Stimulated activated naive CD8-positive, alpha-beta T cell treated with anti-CD3 and anti-CD28 coated beads, Interleukin-15, Interleukin-2, amounts not matched to agents 100 ng/mL and 50 ng/mL, for 24 hours (primary cell): ENCODE data around the gene TLK2.
"Not testable (repeated sequence)": the region's sequence is repeated elsewhere in the genome, so short reads cannot be mapped to it uniquely, and the experiment has no call there.

Experiments used
- H3K27ac Mint-ChIP-seq: one replicate; pipeline ENCODE4 v1.8.0; 2021; ENCODE audit warnings: mild to moderate bottlenecking, mixed read lengths
- H3K27me3 Mint-ChIP-seq: one replicate; pipeline ENCODE4 v1.8.0; 2021; ENCODE audit warnings: mixed read lengths
- H3K36me3 Mint-ChIP-seq: one replicate; pipeline ENCODE4 v1.8.0; 2021; ENCODE audit warnings: low read depth, mixed read lengths
- H3K4me1 Mint-ChIP-seq: one replicate; pipeline ENCODE4 v1.8.0; 2021; ENCODE audit warnings: low read depth, mixed read lengths
- H3K4me3 Mint-ChIP-seq: one replicate; pipeline ENCODE4 v1.8.0; 2021; ENCODE audit warnings: mild to moderate bottlenecking, mixed read lengths
- H3K9me3 Mint-ChIP-seq: one replicate; pipeline ENCODE4 v1.8.0; 2021; ENCODE audit warnings: mixed read lengths

TLK2 gene

GRCh38 chr17:62478424-62478879 is at the start of gene TLK2:
TSS of gene TLK2 (plus strand) at chr17:62478825. CDS start at chr17:62481126, 2,301 bp downstream.
- H3K27me3 Mint-ChIP-seq, result no peaks in the 10 kb centered on the region

GRCh38 chr17:62435251-62435650 is 43.4 kb upstream of the TLK2 start:
- not testable (repeated sequence) for H3K27ac Mint-ChIP-seq, H3K9me3 Mint-ChIP-seq, H3K27me3 Mint-ChIP-seq, H3K4me3 Mint-ChIP-seq, H3K4me1 Mint-ChIP-seq
- peaks cover 42% of the 10 kb centered on the region for H3K36me3 Mint-ChIP-seq

More at GRCh38 chr17:62478424-62478879, at the start of gene TLK2:
- peak within 1 kb of the TSS; percentile 96 for H3K27ac Mint-ChIP-seq
- peaks cover 38% of the 10 kb centered on the region for H3K4me1 Mint-ChIP-seq
- peak within 1 kb of the TSS; percentile 95 for H3K4me3 Mint-ChIP-seq
- H3K9me3 Mint-ChIP-seq, result no peaks in the 10 kb centered on the region
- peaks cover 23% of the 10 kb centered on the region for H3K36me3 Mint-ChIP-seq

- H3K27me3 Mint-ChIP-seq, H3K27ac Mint-ChIP-seq, H3K4me3 Mint-ChIP-seq, H3K4me1 Mint-ChIP-seq, H3K9me3 Mint-ChIP-seq: not testable (repeated sequence)
- peaks cover 46% of the 10 kb centered on the region for H3K36me3 Mint-ChIP-seq
Observed at GRCh38 chr17:62441181-62441580, 37.4 kb upstream of the TLK2 start.

- no peaks in the 10 kb centered on the region for H3K27me3 Mint-ChIP-seq
- H3K27ac Mint-ChIP-seq, result no peak overlapping the region
- H3K9me3 Mint-ChIP-seq, result no peaks in the 10 kb centered on the region
- no peak overlapping the region for H3K4me3 Mint-ChIP-seq
- H3K4me1 Mint-ChIP-seq, result no peaks in the 10 kb centered on the region
- H3K36me3 Mint-ChIP-seq, result peaks cover 54% of the 10 kb centered on the region
Observed at GRCh38 chr17:62444063-62444462, 34.6 kb upstream of the TLK2 start.

GRCh38 chr17:62445791-62446190 is 32.8 kb upstream of the TLK2 start:
- not testable (repeated sequence) for H3K9me3 Mint-ChIP-seq, H3K4me1 Mint-ChIP-seq, H3K27ac Mint-ChIP-seq, H3K4me3 Mint-ChIP-seq, H3K27me3 Mint-ChIP-seq
- H3K36me3 Mint-ChIP-seq, result peaks cover 47% of the 10 kb centered on the region

- H3K4me3 Mint-ChIP-seq, H3K9me3 Mint-ChIP-seq, H3K27ac Mint-ChIP-seq, H3K27me3 Mint-ChIP-seq: not testable (repeated sequence)
- H3K4me1 Mint-ChIP-seq, result peaks cover 12% of the 10 kb centered on the region
- H3K36me3 Mint-ChIP-seq, result peaks cover 26% of the 10 kb centered on the region
Observed at GRCh38 chr17:62452195-62452594, 26.4 kb upstream of the TLK2 start.

GRCh38 chr17:62453041-62453440 is 25.6 kb upstream of the TLK2 start:
- H3K4me3 Mint-ChIP-seq, H3K9me3 Mint-ChIP-seq, H3K27me3 Mint-ChIP-seq, H3K27ac Mint-ChIP-seq: not testable (repeated sequence)
- H3K36me3 Mint-ChIP-seq, result peaks cover 17% of the 10 kb centered on the region
- peaks cover 15% of the 10 kb centered on the region for H3K4me1 Mint-ChIP-seq

DNA sequence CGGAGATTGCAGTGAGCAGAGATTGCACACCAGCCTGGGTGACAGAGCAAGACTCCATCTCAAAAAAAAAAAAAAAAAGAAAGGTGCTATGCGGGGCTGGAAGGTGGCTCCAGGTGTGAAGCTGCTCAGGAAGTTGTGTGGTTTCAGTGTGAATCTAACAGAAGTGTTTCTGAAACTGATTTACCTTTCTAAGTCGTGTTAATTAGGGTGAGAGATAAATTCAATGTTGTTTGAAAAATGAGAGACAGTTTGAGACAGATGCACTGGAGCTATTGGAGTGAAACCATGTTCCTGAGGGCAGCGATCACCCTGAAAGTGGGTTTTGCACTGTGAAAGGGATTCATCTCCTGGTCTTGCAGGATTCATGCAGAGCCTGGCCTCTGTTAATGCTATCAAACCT is 25.0 kb upstream of the TLK2 start:
- not testable (repeated sequence) for H3K9me3 Mint-ChIP-seq, H3K27me3 Mint-ChIP-seq
- H3K36me3 Mint-ChIP-seq, result peaks cover 12% of the 10 kb centered on the region
- peak overlapping the region; percentile 22 for H3K27ac Mint-ChIP-seq
- H3K4me1 Mint-ChIP-seq, result peaks cover 15% of the 10 kb centered on the region
- peak overlapping the region; percentile 11 for H3K4me3 Mint-ChIP-seq

GRCh38 chr17:62454111-62454510 is 24.5 kb upstream of the TLK2 start:
- H3K27ac Mint-ChIP-seq, H3K36me3 Mint-ChIP-seq, H3K4me3 Mint-ChIP-seq, H3K27me3 Mint-ChIP-seq, H3K9me3 Mint-ChIP-seq: not testable (repeated sequence)
- H3K4me1 Mint-ChIP-seq, result peaks cover 15% of the 10 kb centered on the region

DNA sequence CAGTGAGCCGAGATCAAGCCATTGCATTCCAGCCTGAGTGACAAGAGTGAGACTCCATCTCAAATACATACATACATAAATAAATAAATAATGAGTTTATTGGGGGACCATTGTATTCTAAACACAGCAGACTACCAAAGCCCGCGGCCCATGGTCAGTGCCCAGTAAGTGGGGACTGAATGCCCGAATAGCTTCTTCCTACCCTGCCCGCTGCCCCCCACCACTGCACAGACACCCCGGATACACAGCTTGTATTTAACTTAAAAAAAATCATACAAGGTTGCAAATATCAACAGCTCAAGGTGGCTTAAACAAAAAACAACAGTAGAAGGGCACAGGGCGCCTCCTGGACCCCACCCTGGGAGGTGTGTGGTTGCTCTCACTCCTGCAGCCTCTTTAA is 22.6 kb upstream of the TLK2 start:
- H3K4me1 Mint-ChIP-seq, result peaks cover 15% of the 10 kb centered on the region
- H3K36me3 Mint-ChIP-seq, result peaks cover 7% of the 10 kb centered on the region
- H3K4me3 Mint-ChIP-seq, result no peak overlapping the region
- H3K27ac Mint-ChIP-seq, result no peak overlapping the region
- H3K9me3 Mint-ChIP-seq, result no peaks in the 10 kb centered on the region
- no peaks in the 10 kb centered on the region for H3K27me3 Mint-ChIP-seq

DNA sequence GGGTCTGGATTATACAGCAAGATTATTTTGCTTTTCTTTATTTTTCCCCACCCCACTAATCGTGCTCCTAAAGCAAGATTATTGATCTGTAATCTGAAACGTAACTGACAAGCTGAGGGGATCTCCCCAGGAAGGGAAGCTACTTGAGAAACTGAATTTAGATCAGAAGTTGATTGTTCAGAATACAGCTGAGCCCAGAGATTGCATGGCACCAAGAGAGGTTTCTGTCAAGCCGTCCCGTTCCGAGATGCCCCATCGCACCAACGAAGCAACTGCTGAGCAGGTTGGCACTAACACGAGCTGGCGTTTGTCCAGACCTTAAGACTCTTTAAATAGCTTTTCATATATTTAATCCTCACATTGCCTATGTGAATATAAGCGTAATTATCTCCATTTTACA is 20.1 kb upstream of the TLK2 start:
- not testable (repeated sequence) for H3K4me3 Mint-ChIP-seq, H3K27ac Mint-ChIP-seq, H3K4me1 Mint-ChIP-seq, H3K27me3 Mint-ChIP-seq, H3K36me3 Mint-ChIP-seq, H3K9me3 Mint-ChIP-seq

- not testable (repeated sequence) for H3K4me3 Mint-ChIP-seq, H3K4me1 Mint-ChIP-seq, H3K27ac Mint-ChIP-seq, H3K27me3 Mint-ChIP-seq, H3K9me3 Mint-ChIP-seq, H3K36me3 Mint-ChIP-seq
Observed at GRCh38 chr17:62464422-62464821, 14.2 kb upstream of the TLK2 start.

DNA sequence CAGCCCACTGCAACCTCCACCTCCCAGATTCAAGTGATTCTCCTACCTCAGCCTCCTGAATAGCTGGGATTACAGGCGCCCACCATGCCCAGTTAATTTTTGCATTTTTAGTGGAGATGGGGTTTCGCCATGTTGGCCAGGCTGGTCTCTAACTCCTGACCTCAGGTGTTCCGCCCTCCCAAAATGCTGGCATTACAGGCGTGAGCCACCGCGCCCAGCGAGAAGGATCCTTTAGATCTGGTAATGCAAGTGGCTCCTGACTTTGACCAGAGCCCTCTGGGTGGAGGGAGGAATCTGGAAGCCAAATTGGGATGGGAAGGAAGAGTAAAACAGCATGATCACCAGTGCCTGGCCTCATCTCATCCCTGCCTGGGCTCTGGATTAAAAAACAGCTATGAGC is 13.4 kb upstream of the TLK2 start:
- not testable (repeated sequence) for H3K9me3 Mint-ChIP-seq, H3K4me3 Mint-ChIP-seq, H3K27me3 Mint-ChIP-seq, H3K4me1 Mint-ChIP-seq, H3K36me3 Mint-ChIP-seq, H3K27ac Mint-ChIP-seq

GRCh38 chr17:62470666-62471379 is 7.8 kb upstream of the TLK2 start:
- H3K4me1 Mint-ChIP-seq, H3K4me3 Mint-ChIP-seq, H3K9me3 Mint-ChIP-seq, H3K36me3 Mint-ChIP-seq, H3K27me3 Mint-ChIP-seq: not testable (repeated sequence)
- H3K27ac Mint-ChIP-seq, result peak overlapping the region; percentile 22

GRCh38 chr17:62471380-62471880 is 7.2 kb upstream of the TLK2 start:
- H3K9me3 Mint-ChIP-seq, H3K4me1 Mint-ChIP-seq, H3K4me3 Mint-ChIP-seq, H3K36me3 Mint-ChIP-seq, H3K27me3 Mint-ChIP-seq, H3K27ac Mint-ChIP-seq: not testable (repeated sequence)
